Nephron (organoid): ENCODE data around the gene SUCNR1.

Experiments used
- H3K27ac Mint-ChIP-seq, 3 experiments: 2 replicates each; pipeline ENCODE4 v1.8.0; 2020; ENCODE audit warnings: mixed read lengths in 3 of 3, mild to moderate bottlenecking in 2 of 3, moderate library complexity in 1 of 3
- H3K27me3 Mint-ChIP-seq: 2 replicates; pipeline ENCODE4 v1.8.0; 2021; ENCODE audit warnings: low read depth, mild to moderate bottlenecking, moderate library complexity, mixed read lengths
- H3K36me3 Mint-ChIP-seq: 2 replicates; pipeline ENCODE4 v1.8.0; 2020; ENCODE audit warnings: low read depth, mixed read lengths
- H3K4me1 Mint-ChIP-seq: 2 replicates; pipeline ENCODE4 v1.8.0; 2020; ENCODE audit warnings: mixed read lengths
- H3K4me3 Mint-ChIP-seq, 3 experiments: 2 replicates each; pipeline ENCODE4 v1.8.0; 2020; ENCODE audit warnings: mild to moderate bottlenecking in 3 of 3, mixed read lengths in 3 of 3, moderate library complexity in 2 of 3
- H3K9me3 Mint-ChIP-seq: 2 replicates; pipeline ENCODE4 v1.8.0; 2020; ENCODE audit warnings: mixed read lengths
- CTCF ChIP-seq, 3 experiments: fragments of 200-600 bp; sonication (generic); IDR thresholded peaks; one replicate each; pipeline ENCODE4 v1.5.0; 2021; ENCODE audit warnings: antibody characterized with exemption in 3 of 3; ENCODE audit not compliant: unreplicated experiment in 3 of 3

The SUCNR1 gene

GRCh38 chr3:151916781-151917180 is 43.3 kb downstream of the SUCNR1 start:
- H3K4me3 Mint-ChIP-seq, result no peak overlapping the region
- H3K4me1 Mint-ChIP-seq, result no peaks in the 10 kb centered on the region
- H3K27me3 Mint-ChIP-seq, result no peaks in the 10 kb centered on the region
- peaks cover under 1% of the 10 kb centered on the region for H3K9me3 Mint-ChIP-seq
- H3K36me3 Mint-ChIP-seq, result no peaks in the 10 kb centered on the region
- H3K27ac Mint-ChIP-seq, result peak overlapping the region in 1 of 3 experiments; percentile 47
- TF ChIP-seq CTCF (IDR thresholded peaks at IDR 0.05; ENCODE audit: unreplicated experiment in 3 of 3), result no peak

DNA sequence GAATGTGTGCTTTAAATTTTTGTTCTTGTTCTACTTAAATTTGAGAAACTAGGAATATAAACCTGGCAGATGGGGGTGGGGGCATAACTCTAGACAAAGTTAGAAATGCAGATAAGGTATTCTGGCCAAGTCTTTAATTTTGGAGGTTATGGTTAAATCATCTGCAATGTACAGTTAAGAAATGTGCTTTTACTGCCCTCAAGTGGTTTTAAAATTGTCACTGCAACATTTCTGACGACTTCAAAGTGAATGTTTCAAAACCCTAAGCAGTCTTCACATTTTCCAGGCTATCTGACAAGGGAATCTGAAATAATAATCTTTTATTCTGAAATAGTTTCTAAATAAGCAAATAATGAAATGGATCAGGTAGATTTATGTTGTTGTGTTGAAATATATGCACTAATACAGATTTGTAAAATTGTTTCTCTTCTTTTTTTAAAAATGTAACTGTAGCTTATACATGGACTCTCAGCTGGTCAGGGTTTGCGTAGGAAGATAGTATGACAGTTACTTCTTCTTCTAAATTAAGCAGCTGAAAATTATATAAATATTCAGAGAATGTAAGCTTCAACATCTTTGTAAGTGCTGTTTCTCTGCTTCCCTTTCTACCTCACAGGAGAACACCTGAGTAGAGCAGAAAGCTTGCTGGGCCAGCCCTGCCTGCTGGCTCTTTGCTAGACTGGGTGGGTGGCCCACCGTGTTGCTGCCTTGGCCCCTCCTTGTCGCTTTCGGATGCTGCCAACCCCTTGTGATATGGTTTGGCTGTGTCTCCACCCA is 45.0 kb downstream of the SUCNR1 start:
- no peaks in the 10 kb centered on the region for H3K4me1 Mint-ChIP-seq
- H3K27ac Mint-ChIP-seq, result peak overlapping the region in 1 of 3 experiments; percentile 13
- peaks cover 4% of the 10 kb centered on the region for H3K27me3 Mint-ChIP-seq
- TF ChIP-seq CTCF (IDR thresholded peaks at IDR 0.05; ENCODE audit: unreplicated experiment in 3 of 3), result peak; percentile 49 to 67 (median 58)
- no peak overlapping the region for H3K4me3 Mint-ChIP-seq
- H3K9me3 Mint-ChIP-seq, result no peaks in the 10 kb centered on the region
- no peaks in the 10 kb centered on the region for H3K36me3 Mint-ChIP-seq

- Mint-ChIP-seq H3K27ac (no peak overlapping the region), H3K36me3 (no peaks in the 10 kb centered on the region), H3K4me1 (no peaks in the 10 kb centered on the region), H3K4me3 (no peak overlapping the region), H3K27me3 (peaks cover 4% of the 10 kb centered on the region), H3K9me3 (no peaks in the 10 kb centered on the region)
- TF ChIP-seq CTCF (IDR thresholded peaks at IDR 0.05; ENCODE audit: unreplicated experiment in 3 of 3), result no peak
Measured at GRCh38 chr3:151919030-151919328, 45.5 kb downstream of the SUCNR1 start.

DNA sequence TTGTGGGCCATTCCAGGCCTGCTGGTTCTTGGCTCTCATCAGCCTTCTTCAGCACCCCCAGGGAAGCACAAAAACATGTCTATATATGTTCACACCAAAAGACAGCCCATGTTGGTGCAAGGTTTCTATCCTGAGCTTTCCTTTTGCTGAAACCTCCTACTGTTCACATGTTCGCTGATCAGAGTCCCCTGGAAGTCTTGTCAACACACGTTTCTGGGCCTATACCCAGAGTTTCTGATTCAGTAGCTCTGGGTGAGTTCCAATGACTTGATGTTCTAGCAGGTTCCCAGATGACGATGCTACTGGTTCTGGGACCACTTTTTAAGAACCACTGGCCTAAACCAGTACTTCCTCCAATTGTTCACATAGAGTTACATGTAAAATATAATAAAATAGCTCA is 46.0 kb downstream of the SUCNR1 start:
- H3K36me3 Mint-ChIP-seq, result no peaks in the 10 kb centered on the region
- peaks cover 4% of the 10 kb centered on the region for H3K27me3 Mint-ChIP-seq
- H3K27ac Mint-ChIP-seq, result no peak overlapping the region
- no peak for TF ChIP-seq CTCF (IDR thresholded peaks at IDR 0.05; ENCODE audit: unreplicated experiment in 3 of 3)
- no peaks in the 10 kb centered on the region for H3K9me3 Mint-ChIP-seq
- H3K4me3 Mint-ChIP-seq, result no peak overlapping the region
- H3K4me1 Mint-ChIP-seq, result no peaks in the 10 kb centered on the region

DNA sequence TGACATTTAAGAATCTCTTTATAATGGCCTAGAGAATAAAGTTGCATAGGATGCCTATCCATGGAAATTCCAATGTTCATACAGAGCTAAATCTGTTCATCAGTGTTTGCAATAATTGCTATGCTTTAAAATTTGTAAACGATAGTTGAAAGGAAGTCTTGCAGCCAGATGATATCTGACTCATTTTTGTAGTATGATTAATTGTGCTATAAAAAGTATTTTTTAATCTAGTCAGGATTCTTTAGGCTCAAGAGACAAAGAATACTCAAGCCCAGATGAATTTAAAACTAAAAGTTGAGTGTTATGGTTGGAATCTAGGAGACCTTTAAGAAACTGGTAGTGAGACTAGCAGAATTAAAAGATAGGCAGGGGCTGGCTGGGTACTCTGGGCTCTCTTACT is 50.5 kb downstream of the SUCNR1 start:
- no peaks in the 10 kb centered on the region for H3K36me3 Mint-ChIP-seq
- no peaks in the 10 kb centered on the region for H3K4me1 Mint-ChIP-seq
- H3K27ac Mint-ChIP-seq, result no peak overlapping the region
- TF ChIP-seq CTCF (IDR thresholded peaks at IDR 0.05; ENCODE audit: unreplicated experiment in 3 of 3), result no peak
- peaks cover 7% of the 10 kb centered on the region for H3K27me3 Mint-ChIP-seq
- H3K4me3 Mint-ChIP-seq, result no peak overlapping the region
- no peaks in the 10 kb centered on the region for H3K9me3 Mint-ChIP-seq

GRCh38 chr3:151924753-151925152 is 51.3 kb downstream of the SUCNR1 start:
- peaks cover 7% of the 10 kb centered on the region for H3K27me3 Mint-ChIP-seq
- H3K9me3 Mint-ChIP-seq, result no peaks in the 10 kb centered on the region
- no peaks in the 10 kb centered on the region for H3K36me3 Mint-ChIP-seq
- H3K4me3 Mint-ChIP-seq, result no peak overlapping the region
- no peak for TF ChIP-seq CTCF (IDR thresholded peaks at IDR 0.05; ENCODE audit: unreplicated experiment in 3 of 3)
- H3K27ac Mint-ChIP-seq, result no peak overlapping the region
- no peaks in the 10 kb centered on the region for H3K4me1 Mint-ChIP-seq
